Caco-2 (cell line): ENCODE data around the gene ZBTB34. TPM values are rescaled to one million over a fixed set of nuclear protein-coding genes. Genes with fewer than 3 reads are reported as not detected.

Experiments used
- BruUV-seq: library from RNA; stranded (reverse); fragments of 400-500 nt; replicated peaks from 2 replicates; lab custom pipeline; 2021; lab: Mats Ljungman, UMichigan
- CTCF ChIA-PET: fragments of 300-600 bp; sonication (Branson Sonifier 250); formaldehyde crosslinking; loops from one replicate; lab custom pipeline; 2022; ENCODE audit warnings: antibody characterized with exemption; lab: Charles Lee
- POLR2A ChIA-PET: fragments of 300-600 bp; sonication (Branson Sonifier 250); formaldehyde crosslinking; loops from one replicate; lab custom pipeline; 2022; ENCODE audit warnings: antibody characterized with exemption; lab: Charles Lee
- DNase-seq, 2 experiments: peaks; one replicate each; pipeline versions ENCODE4 v3.0.0 to v3.0.0-alpha.2; 2020 to 2022
- H3K27me3 ChIP-seq: replicated peaks from 2 replicates; pipeline ENCODE4 v1.6.0; 2011; ENCODE audit warnings: low read length; ENCODE audit not compliant: control insufficient read depth, insufficient read depth
- H3K36me3 ChIP-seq: 2 replicates; pipeline ENCODE4 v1.5.1; 2011; ENCODE audit warnings: low read length; ENCODE audit not compliant: control insufficient read depth, insufficient read depth
- H3K4me1 ChIP-seq: fragments of 250-450 bp; sonication (Bioruptor Pico); 2 replicates; pipeline ENCODE4 v1.5.1; 2020; ENCODE audit warnings: mild to moderate bottlenecking
- H3K4me3 ChIP-seq: 2 replicates; pipeline ENCODE4 v1.5.1; 2011; ENCODE audit warnings: low read depth, mild to moderate bottlenecking, control low read depth, low read length
- H3K9me3 ChIP-seq: fragments of 250-450 bp; sonication (Bioruptor Pico); 2 replicates; pipeline ENCODE4 v1.5.1; 2020; ENCODE audit warnings: mild to moderate bottlenecking, moderate library complexity
- H3K27ac Mint-ChIP-seq: one replicate; pipeline ENCODE4 v1.8.0; 2022; ENCODE audit warnings: mixed read lengths; ENCODE audit not compliant: unreplicated experiment
- H3K27me3 Mint-ChIP-seq: one replicate; pipeline ENCODE4 v1.8.0; 2022; ENCODE audit warnings: mixed read lengths; ENCODE audit not compliant: insufficient read depth, unreplicated experiment
- H3K36me3 Mint-ChIP-seq: one replicate; pipeline ENCODE4 v1.8.0; 2022; ENCODE audit warnings: mild to moderate bottlenecking, mixed read lengths; ENCODE audit not compliant: insufficient read depth, unreplicated experiment
- H3K4me1 Mint-ChIP-seq: one replicate; pipeline ENCODE4 v1.8.0; 2022; ENCODE audit warnings: low read depth, mixed read lengths; ENCODE audit not compliant: unreplicated experiment
- H3K4me3 Mint-ChIP-seq: one replicate; pipeline ENCODE4 v1.8.0; 2022; ENCODE audit warnings: mild to moderate bottlenecking, moderate library complexity, mixed read lengths; ENCODE audit not compliant: unreplicated experiment
- H3K9me3 Mint-ChIP-seq: one replicate; pipeline ENCODE4 v1.8.0; 2022; ENCODE audit warnings: mixed read lengths; ENCODE audit not compliant: unreplicated experiment
- intact Hi-C: fragments of 100-400 bp; cut with micrococcal nuclease; formaldehyde crosslinking; loops from one replicate; pipeline ENCODE4 v1.10.0; 2022; ENCODE audit not compliant: unreplicated experiment
- total RNA-seq: library from RNA; stranded (reverse); gene quantifications from 2 replicates; pipeline ENCODE4 v1.2.3, GENCODE V29; 2022
- TF ChIP-seq, protein P1 (sequence below), 2 experiments: fragments of 200-600 bp in 1 of 2; IDR thresholded peaks; 1 replicate in 1 of 2; 2 replicates in 1 of 2; pipeline versions ENCODE4 v1.5.1 to v1.8.0; 2011 to 2022; ENCODE audit warnings: antibody characterized with exemption in 1 of 2, control low read depth in 1 of 2, inconsistent platforms in 1 of 2, low read depth in 1 of 2, low read length in 1 of 2, mild to moderate bottlenecking in 1 of 2, moderate library complexity in 1 of 2; ENCODE audit not compliant: insufficient read depth in 1 of 2, severe bottlenecking in 1 of 2, unreplicated experiment in 1 of 2

The ZBTB34 gene
- total RNA-seq, 1 experiment from 2014 or later, result 17.1 TPM

DNA sequence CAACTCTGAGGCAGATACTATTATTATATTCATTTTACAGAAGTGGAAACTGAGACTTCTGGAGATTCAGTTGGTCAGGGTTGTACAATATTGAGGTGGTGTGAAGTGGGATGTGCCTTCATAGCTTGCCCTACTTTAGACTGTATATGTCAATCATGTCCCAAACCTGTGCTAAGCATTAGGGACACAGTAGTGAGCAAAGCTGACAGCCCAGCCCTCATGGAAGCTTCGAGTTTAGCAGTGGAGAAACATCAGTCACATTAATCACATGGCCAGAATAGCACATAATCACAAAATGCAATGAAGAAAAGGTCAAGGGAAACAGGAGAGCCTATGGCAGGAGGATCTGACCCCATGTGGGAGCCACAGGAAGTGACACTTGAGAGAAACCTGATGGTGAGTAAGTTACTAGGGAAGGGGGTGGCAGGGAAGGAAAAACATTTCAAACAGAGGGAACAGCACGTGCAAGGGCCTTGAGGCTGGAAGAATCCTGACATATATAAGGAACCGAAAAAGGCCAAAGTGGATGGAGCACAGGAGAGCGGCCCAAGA is 33.7 kb downstream of the ZBTB34 start:
- POLR2A ChIA-PET, result no interaction called here

DNA sequence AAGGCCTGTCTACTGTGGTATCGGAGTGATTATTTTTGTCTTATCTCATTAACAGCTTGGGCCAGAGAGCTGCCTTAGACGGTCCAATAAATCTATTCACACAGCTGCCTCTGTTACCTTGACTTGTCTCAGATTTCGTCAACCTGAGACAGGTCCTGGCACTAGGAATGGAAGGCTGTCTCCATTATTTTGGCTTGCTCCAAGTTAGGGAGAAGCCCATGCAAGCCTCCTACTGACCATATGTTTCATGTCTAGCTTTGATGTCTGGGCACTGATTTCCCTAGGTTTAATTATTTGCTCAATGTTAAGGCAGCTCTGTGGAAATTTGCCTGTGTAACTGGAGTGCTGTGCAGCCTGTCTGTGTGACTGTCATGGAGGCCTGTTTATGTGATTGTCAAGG is 41.8 kb downstream of the ZBTB34 start:
- POLR2A ChIA-PET, result no interaction called here
- H3K27me3 ChIP-seq, result no peaks in the 10 kb centered on the region
- Mint-ChIP-seq H3K9me3 (no peaks in the 10 kb centered on the region), H3K27me3 (no peaks in the 10 kb centered on the region), H3K36me3 (no peaks in the 10 kb centered on the region), H3K4me1 (no peaks in the 10 kb centered on the region), H3K27ac (no peak overlapping the region), H3K4me3 (no peak overlapping the region)
- TF ChIP-seq, protein P1, sequence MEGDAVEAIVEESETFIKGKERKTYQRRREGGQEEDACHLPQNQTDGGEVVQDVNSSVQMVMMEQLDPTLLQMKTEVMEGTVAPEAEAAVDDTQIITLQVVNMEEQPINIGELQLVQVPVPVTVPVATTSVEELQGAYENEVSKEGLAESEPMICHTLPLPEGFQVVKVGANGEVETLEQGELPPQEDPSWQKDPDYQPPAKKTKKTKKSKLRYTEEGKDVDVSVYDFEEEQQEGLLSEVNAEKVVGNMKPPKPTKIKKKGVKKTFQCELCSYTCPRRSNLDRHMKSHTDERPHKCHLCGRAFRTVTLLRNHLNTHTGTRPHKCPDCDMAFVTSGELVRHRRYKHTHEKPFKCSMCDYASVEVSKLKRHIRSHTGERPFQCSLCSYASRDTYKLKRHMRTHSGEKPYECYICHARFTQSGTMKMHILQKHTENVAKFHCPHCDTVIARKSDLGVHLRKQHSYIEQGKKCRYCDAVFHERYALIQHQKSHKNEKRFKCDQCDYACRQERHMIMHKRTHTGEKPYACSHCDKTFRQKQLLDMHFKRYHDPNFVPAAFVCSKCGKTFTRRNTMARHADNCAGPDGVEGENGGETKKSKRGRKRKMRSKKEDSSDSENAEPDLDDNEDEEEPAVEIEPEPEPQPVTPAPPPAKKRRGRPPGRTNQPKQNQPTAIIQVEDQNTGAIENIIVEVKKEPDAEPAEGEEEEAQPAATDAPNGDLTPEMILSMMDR (IDR thresholded peaks at IDR 0.05; ENCODE audit: insufficient read depth in 1 of 2, low read depth in 1 of 2, low read length in 1 of 2, severe bottlenecking in 1 of 2, unreplicated experiment in 1 of 2), result no peak
- no peaks in the 10 kb centered on the region for H3K36me3 ChIP-seq
- CTCF ChIA-PET, result interaction anchor here (1.4 kb wide), 1 partner anchor 12 kb away, joined by 4 read pairs; the partner anchor contains the start of gene RALGPS1
- intact Hi-C loops, result no loop called here
- no peak for DNase-seq
- H3K9me3 ChIP-seq, result no peaks in the 10 kb centered on the region
- H3K4me1 ChIP-seq, result no peaks in the 10 kb centered on the region
- H3K4me3 ChIP-seq, result no peak overlapping the region
- BruUV-seq, result no TSS peak

More for the DNA sequence above, 33.7 kb downstream of the ZBTB34 start:
- H3K36me3 Mint-ChIP-seq, result no peaks in the 10 kb centered on the region
- no peaks in the 10 kb centered on the region for H3K4me1 ChIP-seq
- intact Hi-C loops, result no loop called here
- H3K4me1 Mint-ChIP-seq, result no peaks in the 10 kb centered on the region
- no peak overlapping the region for H3K4me3 Mint-ChIP-seq
- TF ChIP-seq, protein P1 (IDR thresholded peaks at IDR 0.05; ENCODE audit: insufficient read depth in 1 of 2, low read depth in 1 of 2, low read length in 1 of 2, severe bottlenecking in 1 of 2, unreplicated experiment in 1 of 2), result peak in 1 of 2 experiments; percentile 3
- no peaks in the 10 kb centered on the region for H3K27me3 ChIP-seq
- H3K36me3 ChIP-seq, result no peaks in the 10 kb centered on the region
- CTCF ChIA-PET, result interaction anchor here (0.7 kb wide), 2 partner anchors 41 to 242 kb away, joined by 3 to 5 read pairs; no protein-coding TSS in a partner anchor
- no peak for DNase-seq
- H3K9me3 Mint-ChIP-seq, result no peaks in the 10 kb centered on the region
- H3K27me3 Mint-ChIP-seq, result no peaks in the 10 kb centered on the region
- no peaks in the 10 kb centered on the region for H3K9me3 ChIP-seq
- no peak overlapping the region for H3K4me3 ChIP-seq
- H3K27ac Mint-ChIP-seq, result no peak overlapping the region
- BruUV-seq, result no TSS peak

DNA sequence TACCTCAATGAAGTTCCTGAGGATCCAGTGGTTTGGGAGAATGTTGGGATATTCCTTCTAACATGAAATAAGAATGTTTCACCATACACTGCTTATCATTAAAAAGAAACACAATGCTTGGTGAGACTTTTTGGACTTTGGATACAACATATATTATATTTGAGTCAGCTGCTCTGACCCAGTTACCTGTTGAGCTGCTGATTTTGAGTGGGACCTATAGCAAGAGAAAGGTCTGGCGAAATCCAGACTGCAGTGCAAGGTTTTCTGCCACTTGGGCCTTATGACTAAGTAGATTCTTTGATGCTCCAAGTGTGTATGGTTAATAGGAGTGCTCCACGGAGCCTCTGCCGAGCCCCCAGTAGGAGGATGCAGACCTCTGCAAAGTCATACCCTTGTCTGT is 44.1 kb downstream of the ZBTB34 start:
- no peak overlapping the region for H3K4me3 ChIP-seq
- H3K36me3 ChIP-seq, result no peaks in the 10 kb centered on the region
- no peaks in the 10 kb centered on the region for H3K9me3 ChIP-seq
- DNase-seq, result no peak
- Mint-ChIP-seq H3K36me3 (no peaks in the 10 kb centered on the region), H3K27ac (no peak overlapping the region), H3K27me3 (no peaks in the 10 kb centered on the region), H3K9me3 (no peaks in the 10 kb centered on the region), H3K4me1 (no peaks in the 10 kb centered on the region), H3K4me3 (no peak overlapping the region)
- POLR2A ChIA-PET, result no interaction called here
- no peaks in the 10 kb centered on the region for H3K4me1 ChIP-seq
- H3K27me3 ChIP-seq, result no peaks in the 10 kb centered on the region
- intact Hi-C loops, result no loop called here
- no TSS peak for BruUV-seq
- CTCF ChIA-PET, result no interaction called here
- TF ChIP-seq, protein P1 (IDR thresholded peaks at IDR 0.05; ENCODE audit: insufficient read depth in 1 of 2, low read depth in 1 of 2, low read length in 1 of 2, severe bottlenecking in 1 of 2, unreplicated experiment in 1 of 2), result no peak
